SU-DHL-6 (cell line): ENCODE data around the gene AJM1.

Experiments
- CTCF ChIP-seq: fragments of 200-600 bp; sonication (generic); IDR thresholded peaks from one replicate; pipeline ENCODE4 v1.5.1; 2017; ENCODE audit warnings: antibody characterized with exemption, mild to moderate bottlenecking, low read length, moderate library complexity; ENCODE audit not compliant: insufficient read depth, poor library complexity, severe bottlenecking
- EZH2phosphoT487 ChIP-seq: fragments of 200-600 bp; sonication (generic), shearing (Covaris generic); conservative IDR thresholded peaks from 2 replicates; pipeline ENCODE4 v1.6.1; 2018; ENCODE audit warnings: mild to moderate bottlenecking, antibody characterized with exemption, low read length, moderate library complexity, mixed read lengths

GRCh38 chr9:136826703-136827582 is 15.3 kb upstream of the AJM1 start:
- TF ChIP-seq CTCF (no peak), EZH2phosphoT487 (no peak)
